Chondrocyte (in vitro differentiated cells): ENCODE results near the gene SVBP. TPM values are rescaled to one million over a fixed set of nuclear protein-coding genes. Genes with fewer than 3 reads are reported as not detected.

ENCODE experiments used
- DNase-seq: peaks from one replicate; pipeline ENCODE4 v3.0.0; 2021; ENCODE audit warnings: mixed read lengths, low spot score
- H3K27ac Mint-ChIP-seq: one replicate; pipeline ENCODE4 v1.8.0; 2021; ENCODE audit warnings: mild to moderate bottlenecking, moderate library complexity, mixed read lengths; ENCODE audit not compliant: unreplicated experiment
- H3K27me3 Mint-ChIP-seq: 2 replicates; pipeline ENCODE4 v1.8.0; 2021; ENCODE audit warnings: low read depth, mixed read lengths
- H3K36me3 Mint-ChIP-seq: 2 replicates; pipeline ENCODE4 v1.8.0; 2021; ENCODE audit warnings: low read depth, mixed read lengths
- H3K4me1 Mint-ChIP-seq: 2 replicates; pipeline ENCODE4 v1.8.0; 2021; ENCODE audit warnings: low read depth, mild to moderate bottlenecking, mixed read lengths
- H3K4me3 Mint-ChIP-seq: one replicate; pipeline ENCODE4 v1.8.0; 2021; ENCODE audit warnings: mild to moderate bottlenecking, moderate library complexity, mixed read lengths; ENCODE audit not compliant: unreplicated experiment
- H3K9me3 Mint-ChIP-seq: 2 replicates; pipeline ENCODE4 v1.8.0; 2021; ENCODE audit warnings: low read depth, mixed read lengths
- CTCF ChIP-seq: fragments of 200-600 bp; sonication (generic); IDR thresholded peaks from 2 replicates; pipeline ENCODE4 v1.5.0; 2021; ENCODE audit warnings: antibody characterized with exemption, mild to moderate bottlenecking, moderate library complexity
- total RNA-seq: library from RNA; stranded (reverse); gene quantifications from 3 replicates; pipeline ENCODE4 v1.2.1, GENCODE V29; 2021

The SVBP gene
- total RNA-seq, 1 donor from 2014 or later, result 21.0 TPM

- Mint-ChIP-seq H3K36me3 (peaks cover 43% of the 10 kb centered on the region), H3K4me1 (no peaks in the 10 kb centered on the region), H3K9me3 (no peaks in the 10 kb centered on the region), H3K4me3 (no peak overlapping the region), H3K27ac (no peak overlapping the region), H3K27me3 (no peaks in the 10 kb centered on the region)
- no peak for TF ChIP-seq CTCF
- DNase-seq, result no peak
These were observed 37.5 kb downstream of the SVBP start for GRCh38 chr1:42779725-42780124.

- DNase-seq, result no peak
- H3K9me3 Mint-ChIP-seq, result no peaks in the 10 kb centered on the region
- H3K27me3 Mint-ChIP-seq, result no peaks in the 10 kb centered on the region
- no peak overlapping the region for H3K4me3 Mint-ChIP-seq
- no peak overlapping the region for H3K27ac Mint-ChIP-seq
- H3K4me1 Mint-ChIP-seq, result peaks cover 6% of the 10 kb centered on the region
- H3K36me3 Mint-ChIP-seq, result peaks cover 45% of the 10 kb centered on the region
- peak; percentile 78 for TF ChIP-seq CTCF
These were observed 39.3 kb downstream of the SVBP start for GRCh38 chr1:42777852-42778251.

GRCh38 chr1:42776502-42776901 lies 40.7 kb downstream of the SVBP start:
- no peaks in the 10 kb centered on the region for H3K9me3 Mint-ChIP-seq
- H3K4me1 Mint-ChIP-seq, result peaks cover 6% of the 10 kb centered on the region
- H3K27ac Mint-ChIP-seq, result no peak overlapping the region
- peaks cover 42% of the 10 kb centered on the region for H3K36me3 Mint-ChIP-seq
- no peak for TF ChIP-seq CTCF
- no peak overlapping the region for H3K4me3 Mint-ChIP-seq
- no peak for DNase-seq
- no peaks in the 10 kb centered on the region for H3K27me3 Mint-ChIP-seq

GRCh38 chr1:42774928-42775526 lies 42.2 kb downstream of the SVBP start:
- Mint-ChIP-seq H3K4me3 (no peak overlapping the region), H3K27me3 (no peaks in the 10 kb centered on the region), H3K36me3 (peaks cover 37% of the 10 kb centered on the region), H3K9me3 (no peaks in the 10 kb centered on the region), H3K27ac (no peak overlapping the region), H3K4me1 (peaks cover 11% of the 10 kb centered on the region)
- TF ChIP-seq CTCF, result no peak
- no peak for DNase-seq

GRCh38 chr1:42773420-42773819 lies 43.8 kb downstream of the SVBP start:
- peaks cover 24% of the 10 kb centered on the region for H3K4me1 Mint-ChIP-seq
- H3K4me3 Mint-ChIP-seq, result no peak overlapping the region
- H3K36me3 Mint-ChIP-seq, result peaks cover 33% of the 10 kb centered on the region

More at GRCh38 chr1:42773420-42773819, 43.8 kb downstream of the SVBP start:
- no peaks in the 10 kb centered on the region for H3K9me3 Mint-ChIP-seq
- DNase-seq, result no peak
- TF ChIP-seq CTCF, result no peak
- H3K27me3 Mint-ChIP-seq, result no peaks in the 10 kb centered on the region
- H3K27ac Mint-ChIP-seq, result no peak overlapping the region
